Fibroblast of skin of left biceps (primary cell): ENCODE results near the gene PTGIS.

Source experiments
- DNase-seq, 2 experiments: peaks; one replicate each; pipeline ENCODE4 v3.0.0-alpha.2; 2013; ENCODE audit warnings: low read depth in 2 of 2

PTGIS gene

DNA sequence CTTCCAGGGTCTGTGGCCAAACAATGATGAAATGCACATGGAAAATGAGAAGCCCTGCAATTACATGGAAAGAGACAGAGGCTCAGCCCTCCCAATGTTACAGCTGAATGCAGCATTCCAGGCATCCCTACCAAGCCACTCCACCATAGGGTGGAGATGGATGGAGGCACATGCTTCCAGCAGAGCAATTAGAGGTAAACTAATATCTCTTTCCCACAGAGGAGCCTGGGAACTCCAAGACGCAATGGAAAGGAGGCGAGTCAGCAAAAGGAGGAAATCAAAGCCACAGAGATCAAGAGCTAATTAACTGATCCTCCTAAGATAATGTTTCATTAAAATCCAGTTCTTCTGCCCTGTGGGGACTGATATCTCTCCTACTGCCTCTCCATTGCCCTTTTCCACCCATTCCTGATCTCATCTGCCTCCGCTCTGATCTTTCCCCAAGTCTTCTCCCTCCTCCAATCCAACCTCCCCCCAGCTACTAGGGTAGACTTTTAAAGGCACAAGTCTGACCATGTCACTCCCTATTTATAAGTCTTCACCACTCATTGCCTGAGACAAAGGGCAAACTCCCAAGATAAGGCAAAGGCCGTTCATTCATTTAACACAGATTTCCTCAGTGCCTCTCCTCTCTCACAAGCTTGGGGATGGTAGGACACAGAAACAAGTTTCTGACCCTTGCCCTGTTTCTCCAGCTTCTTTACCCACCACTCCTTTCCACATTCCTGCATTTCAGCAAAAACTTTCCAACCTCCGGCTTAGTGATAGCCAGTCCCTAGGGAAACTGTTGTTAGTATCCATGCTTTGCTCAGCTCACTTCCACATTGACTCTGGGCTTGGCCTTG is 71.2 kb downstream of the PTGIS start:
- no peak for DNase-seq

DNA sequence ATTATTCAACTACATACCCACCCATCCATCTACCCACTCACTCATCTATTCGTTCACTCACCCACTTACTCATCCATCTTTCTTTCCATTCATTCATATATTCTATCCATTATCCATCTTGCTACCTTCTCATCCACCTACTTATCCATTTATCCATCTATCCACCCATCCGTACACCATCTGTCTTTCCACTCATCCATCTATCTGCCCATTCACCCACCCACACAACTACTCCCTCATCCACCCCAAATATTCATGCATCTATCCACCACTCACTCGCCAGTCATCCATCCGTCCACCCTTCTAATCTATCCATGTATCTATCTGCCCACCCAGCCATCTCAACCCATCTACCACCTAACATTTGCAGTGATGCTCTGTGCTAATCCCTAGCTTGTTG is 71.9 kb downstream of the PTGIS start:
- DNase-seq, result no peak

DNA sequence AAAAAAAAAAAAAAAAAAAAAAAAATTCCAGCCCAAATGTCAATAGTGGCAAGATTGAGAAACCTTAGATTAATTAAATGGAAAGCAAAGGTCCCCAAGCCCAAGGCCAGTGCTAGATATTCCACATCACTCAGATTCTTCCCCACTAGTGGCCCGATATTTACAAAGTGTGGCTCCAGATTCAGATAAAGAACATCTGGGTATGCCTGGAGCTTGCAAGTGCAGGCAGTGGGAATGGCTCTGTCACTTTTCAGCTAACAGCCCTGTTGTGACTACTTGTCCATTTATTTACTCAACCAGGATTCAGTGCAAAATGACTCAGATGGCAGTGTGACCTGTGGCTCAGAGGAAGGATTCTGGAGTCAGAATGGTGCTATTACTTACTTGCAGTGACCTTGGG is 77.2 kb downstream of the PTGIS start:
- DNase-seq, result no peak

- no peak for DNase-seq
Measured at GRCh38 chr20:49489688-49490087, 78.2 kb downstream of the PTGIS start.

DNA sequence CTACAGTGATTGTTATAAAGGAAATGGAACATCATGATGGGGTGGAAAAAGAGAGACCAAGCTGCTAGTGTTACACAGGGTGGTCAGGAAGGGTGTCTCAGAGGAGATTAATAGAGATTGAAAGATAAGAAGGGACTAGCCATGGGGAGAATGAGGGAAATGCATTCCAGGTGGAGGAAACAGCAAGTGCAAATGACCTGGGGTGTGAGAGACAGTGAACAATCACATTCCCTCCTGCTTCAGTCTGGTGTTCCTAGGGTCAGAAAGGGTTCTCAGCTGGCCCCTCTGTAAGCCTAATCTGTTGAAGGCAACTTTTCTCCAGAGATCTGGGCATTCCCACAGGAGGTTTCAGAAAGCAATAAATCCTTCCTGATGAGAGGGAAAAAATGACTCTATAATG is 81.9 kb downstream of the PTGIS start:
- no peak for DNase-seq

DNA sequence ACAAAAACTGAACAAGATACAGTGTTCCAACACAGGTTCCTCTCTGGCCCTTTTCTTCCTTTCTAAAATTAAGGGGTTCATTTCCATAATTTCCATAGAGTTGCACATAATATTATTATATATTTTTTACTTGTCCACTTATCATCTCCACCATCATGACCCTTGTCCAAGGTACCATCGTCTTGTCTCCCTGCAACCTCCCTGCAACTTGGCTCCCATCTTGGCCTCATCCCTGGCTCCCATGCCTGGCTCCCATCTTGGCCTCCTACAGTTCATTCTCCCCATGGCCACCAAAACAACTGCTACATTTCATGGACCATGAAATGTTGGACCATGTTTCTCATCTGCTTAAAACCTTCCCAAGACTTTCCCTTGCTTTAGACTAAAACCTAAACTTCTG is 82.4 kb downstream of the PTGIS start:
- DNase-seq, result no peak

DNA sequence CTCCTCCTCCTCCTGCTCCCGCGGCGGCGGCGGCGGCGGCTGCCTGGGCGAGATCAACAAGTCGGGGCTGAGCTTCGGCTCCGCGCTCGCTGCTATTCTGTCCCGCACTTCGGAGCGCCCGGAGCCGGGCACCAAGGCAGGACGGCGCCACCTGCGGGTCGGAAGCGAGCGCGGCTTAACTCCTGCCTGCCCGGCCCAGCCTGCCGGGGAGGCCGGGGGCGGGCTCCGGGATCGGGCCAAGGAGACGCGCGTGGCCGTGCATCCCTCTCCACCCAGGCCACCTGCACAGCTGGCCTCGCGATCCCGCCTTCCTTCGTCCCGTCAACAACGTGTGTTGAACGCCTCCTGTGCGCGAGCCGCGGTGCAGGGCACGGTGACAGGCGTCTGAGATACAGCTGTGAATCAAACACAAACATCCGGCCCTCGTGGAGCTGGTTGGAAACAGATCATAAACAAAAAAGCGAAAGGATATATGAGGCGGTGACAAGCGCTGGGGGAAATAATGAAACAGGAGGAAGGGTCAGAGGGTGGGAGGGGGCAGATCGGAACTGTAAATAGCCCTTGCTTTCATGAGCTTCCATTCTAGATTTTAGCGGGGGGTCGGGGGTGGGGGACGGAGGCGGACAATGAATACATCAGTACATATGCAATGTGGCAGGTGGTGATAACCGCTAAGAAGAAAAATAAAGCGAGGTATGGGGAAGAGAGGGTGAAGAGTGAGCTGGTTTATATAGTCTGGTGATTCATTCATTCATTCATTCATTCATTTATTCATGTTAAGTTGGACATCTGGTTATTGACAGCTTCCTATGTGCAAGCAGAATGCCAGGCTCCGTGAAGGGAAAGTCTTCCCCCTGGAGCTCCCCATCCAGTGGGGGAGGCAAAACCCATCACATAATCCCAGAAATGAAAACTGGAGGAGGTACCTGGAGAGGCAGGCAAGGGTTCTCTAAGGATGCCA is 83.5 kb downstream of the PTGIS start:
- peak; percentile 24 to 26 for DNase-seq

- no peak for DNase-seq
Measured at GRCh38 chr20:49483696-49484123, 84.2 kb downstream of the PTGIS start.

GRCh38 chr20:49483018-49483695 is 84.8 kb downstream of the PTGIS start:
- no peak for DNase-seq

- DNase-seq, result no peak
Measured at GRCh38 chr20:49482621-49483017, 85.3 kb downstream of the PTGIS start, which contains the start of gene KCNB1. KCNB1 (minus strand) TSS chr20:49482668; CDS start chr20:49482480, 188 bp downstream.

- DNase-seq, result no peak
Measured at GRCh38 chr20:49482173-49482572, 85.8 kb downstream of the PTGIS start.

DNA sequence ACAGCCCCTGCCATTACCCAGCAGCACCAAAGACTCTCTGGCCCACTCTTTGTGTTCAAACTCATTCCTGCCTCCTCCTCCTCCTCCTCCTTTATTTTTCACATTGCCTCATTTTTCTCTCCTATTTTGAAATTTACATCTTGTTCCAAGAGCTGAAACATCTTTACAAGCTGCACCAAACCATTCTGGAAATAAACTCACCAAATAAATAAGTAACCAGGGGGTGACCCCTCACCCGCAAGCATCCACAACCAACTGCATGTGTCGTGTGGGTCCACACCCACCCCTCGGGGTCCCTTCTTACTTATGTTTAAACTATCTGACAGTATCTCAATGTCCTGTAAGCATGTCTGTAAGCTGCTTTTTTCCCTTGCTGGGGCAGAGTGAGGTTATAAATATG is 86.8 kb downstream of the PTGIS start:
- no peak for DNase-seq

DNA sequence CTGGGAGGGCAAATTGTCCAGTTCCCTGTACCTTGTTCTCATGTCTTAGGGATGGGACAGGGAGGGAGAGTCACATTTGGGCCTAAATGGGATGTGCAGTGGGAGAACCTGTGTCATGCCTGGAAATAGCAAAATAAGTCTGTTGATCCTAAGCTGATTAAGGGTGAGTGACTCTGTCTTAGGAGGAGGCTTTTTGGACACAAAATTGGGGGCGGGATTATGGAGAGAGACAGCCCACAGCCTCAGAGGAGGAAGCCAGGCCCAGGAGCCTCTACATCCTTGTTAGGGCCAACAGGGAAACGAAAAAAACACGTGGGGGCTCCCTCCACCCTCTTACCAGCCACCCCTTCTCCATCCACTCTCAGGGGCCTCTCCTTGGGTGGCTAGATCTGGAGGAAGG is 87.7 kb downstream of the PTGIS start:
- DNase-seq, result no peak

GRCh38 chr20:49479785-49480184 is 88.2 kb downstream of the PTGIS start:
- no peak for DNase-seq

DNA sequence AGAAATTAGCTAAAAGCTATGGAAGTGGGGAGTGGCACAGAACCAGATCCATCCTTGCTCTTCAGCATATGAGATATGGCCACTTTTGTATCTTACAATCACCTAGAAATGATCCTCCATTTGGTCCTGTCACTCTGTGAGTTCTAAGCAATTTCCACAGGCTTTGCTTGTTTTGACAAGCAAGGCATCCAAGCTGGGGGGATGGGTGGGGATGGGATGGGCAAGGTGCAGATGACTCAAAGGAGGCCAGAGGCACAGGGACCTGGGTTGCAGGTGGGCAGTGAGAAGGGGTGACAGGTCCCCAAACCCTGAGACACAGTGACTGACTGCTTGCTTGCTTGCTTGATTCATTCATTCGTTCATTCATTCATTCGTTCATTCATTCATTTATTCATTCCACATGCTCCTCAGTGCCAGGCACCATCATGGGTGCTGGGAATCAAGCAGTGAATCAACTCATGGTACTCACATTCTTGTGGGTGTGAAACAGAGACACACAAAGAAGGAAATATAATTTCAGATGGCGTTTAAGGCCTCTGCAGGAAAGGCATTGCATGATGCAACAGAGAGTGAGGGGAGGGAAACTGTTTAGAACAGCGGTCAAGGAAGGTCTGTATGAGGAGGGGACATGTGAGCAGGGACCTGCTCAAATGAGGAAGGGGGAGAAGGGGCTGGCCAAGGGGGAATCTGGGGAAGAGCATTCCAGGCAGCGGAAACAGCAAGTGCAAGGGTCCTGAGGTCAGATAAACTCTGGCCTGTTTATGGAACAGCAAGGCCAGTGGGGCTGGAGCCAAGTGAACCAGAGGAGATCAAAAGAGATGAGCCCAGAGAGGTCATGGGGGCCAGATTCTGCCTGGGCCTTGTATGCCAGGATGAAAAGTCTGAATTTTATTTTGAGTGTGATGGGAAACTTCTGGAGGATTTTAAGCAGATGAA is 88.9 kb downstream of the PTGIS start:
- no peak for DNase-seq

- no peak for DNase-seq
Measured at GRCh38 chr20:49478266-49478665, 89.7 kb downstream of the PTGIS start.

DNA sequence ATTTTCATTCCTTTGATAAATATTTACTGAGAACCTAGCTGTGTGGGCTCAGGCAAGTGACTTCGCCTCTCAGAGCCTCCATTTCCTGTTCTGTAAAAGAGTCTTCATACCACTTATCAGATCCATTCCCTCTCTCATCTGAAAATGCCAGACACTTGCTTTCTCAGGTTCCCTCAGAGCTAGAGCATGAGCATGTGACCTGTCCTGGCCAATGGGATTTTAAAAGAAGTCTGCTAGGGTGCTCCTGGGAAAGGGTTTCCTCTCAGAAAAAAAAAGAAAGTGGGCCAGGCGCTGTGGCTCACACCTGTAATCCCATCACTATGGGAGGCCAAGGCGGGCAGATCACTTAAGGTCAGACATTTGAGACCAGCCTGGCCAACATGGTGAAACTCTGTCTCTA is 90.7 kb downstream of the PTGIS start:
- DNase-seq, result no peak

- no peak for DNase-seq
Measured at GRCh38 chr20:49476016-49476355, 92.0 kb downstream of the PTGIS start.

GRCh38 chr20:49475292-49476015 is 92.5 kb downstream of the PTGIS start:
- DNase-seq, result no peak

DNA sequence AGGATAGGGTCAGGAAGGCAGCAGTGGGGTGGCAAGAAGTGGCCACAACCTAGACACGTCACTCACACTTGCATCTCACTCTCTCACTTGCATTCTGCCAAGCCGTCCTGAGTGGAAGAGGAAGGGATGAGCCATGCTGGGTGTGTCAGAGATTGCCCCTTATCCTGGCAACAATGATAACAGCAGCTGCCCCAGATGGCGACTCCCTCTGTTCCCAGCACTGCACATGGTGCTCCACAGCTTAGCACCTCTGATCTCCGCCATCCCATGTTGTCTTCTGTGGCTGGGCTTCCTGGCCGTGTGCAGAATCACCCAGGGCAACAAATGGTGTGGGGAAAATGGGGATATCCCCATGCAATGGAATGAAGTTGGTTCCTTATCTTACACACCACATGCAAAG is 96.5 kb downstream of the PTGIS start:
- no peak for DNase-seq
